ENCODE results near the gene CSNK2B.
A peak's percentile ranks its signal among the peaks of the same experiment; 100 is the strongest.

The CSNK2B gene

GRCh38 chr6:31629014-31629413 lies 36.9 kb upstream of the CSNK2B start:
- DNase-seq (ENCODE audit: insufficient read length) (no peak), FAIRE-seq (no peak)
- no peak for TF ChIP-seq TAF1 (IDR thresholded peaks at IDR 0.05; ENCODE audit: borderline replicate concordance, low read depth, low read length)
- no peak for TF ChIP-seq POLR2AphosphoS5 (IDR thresholded peaks at IDR 0.05; ENCODE audit: low read depth, low read length)
- TF ChIP-seq POLR2A (IDR thresholded peaks at IDR 0.05; ENCODE audit: low read depth, low read length), result no peak

- TF ChIP-seq POLR2A (IDR thresholded peaks at IDR 0.05; ENCODE audit: low read depth, low read length), result no peak
- no peak for TF ChIP-seq TAF1 (IDR thresholded peaks at IDR 0.05; ENCODE audit: borderline replicate concordance, low read depth, low read length)
- peak; percentile 22; the same call in 1 of the 2 replicates for TF ChIP-seq POLR2AphosphoS5 (IDR thresholded peaks at IDR 0.05; ENCODE audit: low read depth, low read length)
- no peak for FAIRE-seq
These were observed 35.5 kb upstream of the CSNK2B start for GRCh38 chr6:31630177-31630934.

GRCh38 chr6:31631209-31631608 lies 34.7 kb upstream of the CSNK2B start:
- TF ChIP-seq TAF1 (IDR thresholded peaks at IDR 0.05; ENCODE audit: borderline replicate concordance, low read depth, low read length), result no peak
- TF ChIP-seq POLR2AphosphoS5 (IDR thresholded peaks at IDR 0.05; ENCODE audit: low read depth, low read length), result no peak
- TF ChIP-seq POLR2A (IDR thresholded peaks at IDR 0.05; ENCODE audit: low read depth, low read length), result no peak
- DNase-seq (ENCODE audit: insufficient read length) (no peak), FAIRE-seq (no peak)

More at GRCh38 chr6:31630177-31630934, 35.5 kb upstream of the CSNK2B start:
- no peak for DNase-seq (ENCODE audit: insufficient read length)

GRCh38 chr6:31631681-31632278 lies 34.1 kb upstream of the CSNK2B start:
- TF ChIP-seq TAF1 (IDR thresholded peaks at IDR 0.05; ENCODE audit: borderline replicate concordance, low read depth, low read length), result no peak
- TF ChIP-seq POLR2AphosphoS5 (IDR thresholded peaks at IDR 0.05; ENCODE audit: low read depth, low read length), result peak; percentile 62; the same call in 1 of the 2 replicates
- TF ChIP-seq POLR2A (IDR thresholded peaks at IDR 0.05; ENCODE audit: low read depth, low read length), result peak; percentile 12; the same call in 1 of the 2 replicates
- FAIRE-seq (no peak), DNase-seq (ENCODE audit: insufficient read length) (no peak)

DNA sequence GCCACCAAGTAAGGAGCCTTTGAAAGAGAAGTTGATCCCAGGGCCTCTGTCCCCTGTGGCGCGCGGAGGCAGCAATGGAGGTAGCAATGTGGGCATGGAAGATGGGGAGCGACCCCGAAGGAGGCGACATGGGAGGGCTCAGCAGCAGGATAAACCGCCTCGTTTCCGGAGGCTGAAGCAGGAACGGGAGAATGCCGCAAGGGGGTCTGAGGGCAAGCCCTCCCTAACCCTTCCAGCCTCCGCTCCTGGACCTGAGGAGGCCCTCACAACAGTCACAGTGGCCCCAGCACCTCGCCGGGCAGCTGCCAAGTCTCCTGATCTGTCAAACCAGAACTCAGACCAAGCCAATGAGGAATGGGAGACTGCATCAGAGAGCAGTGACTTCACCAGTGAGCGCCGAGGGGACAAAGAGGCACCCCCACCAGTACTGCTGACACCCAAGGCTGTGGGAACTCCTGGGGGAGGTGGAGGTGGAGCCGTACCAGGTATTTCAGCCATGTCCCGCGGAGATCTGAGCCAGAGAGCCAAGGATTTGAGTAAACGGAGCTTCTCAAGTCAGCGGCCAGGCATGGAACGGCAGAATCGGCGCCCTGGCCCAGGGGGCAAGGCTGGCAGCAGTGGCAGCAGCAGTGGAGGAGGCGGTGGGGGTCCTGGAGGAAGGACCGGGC lies 33.5 kb upstream of the CSNK2B start:
- FAIRE-seq, result no peak
- TF ChIP-seq TAF1 (IDR thresholded peaks at IDR 0.05; ENCODE audit: borderline replicate concordance, low read depth, low read length), result no peak
- peak; percentile 69 for TF ChIP-seq POLR2AphosphoS5 (IDR thresholded peaks at IDR 0.05; ENCODE audit: low read depth, low read length)
- TF ChIP-seq POLR2A (IDR thresholded peaks at IDR 0.05; ENCODE audit: low read depth, low read length), result peak; percentile 55

DNA sequence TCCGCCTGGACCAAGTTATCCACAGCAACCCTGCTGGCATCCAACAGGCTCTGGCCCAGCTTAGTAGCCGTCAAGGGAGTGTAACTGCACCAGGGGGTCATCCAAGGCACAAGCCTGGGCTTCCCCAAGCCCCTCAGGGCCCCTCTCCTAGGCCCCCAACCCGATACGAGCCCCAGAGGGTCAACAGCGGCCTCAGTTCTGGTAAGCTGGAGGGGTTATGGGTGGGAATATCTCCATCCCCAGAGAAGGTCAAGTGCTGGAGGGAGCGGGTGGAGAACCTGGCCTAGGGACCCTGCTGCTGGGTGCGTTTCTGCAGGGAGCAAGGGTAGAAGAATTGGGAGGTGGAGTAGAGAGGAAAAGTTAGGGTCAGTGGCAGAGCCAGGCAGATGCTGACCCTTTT lies 32.4 kb upstream of the CSNK2B start:
- FAIRE-seq (no peak), DNase-seq (ENCODE audit: insufficient read length) (no peak)
- TF ChIP-seq POLR2AphosphoS5 (IDR thresholded peaks at IDR 0.05; ENCODE audit: low read depth, low read length) (no peak; the same call in 1 of the 2 replicates), TAF1 (IDR thresholded peaks at IDR 0.05; ENCODE audit: borderline replicate concordance, low read depth, low read length) (no peak), POLR2A (IDR thresholded peaks at IDR 0.05; ENCODE audit: low read depth, low read length) (no peak)

More for the DNA sequence above, 33.5 kb upstream of the CSNK2B start:
- no peak for DNase-seq (ENCODE audit: insufficient read length)

- no peak for FAIRE-seq
- no peak for DNase-seq (ENCODE audit: insufficient read length)
- TF ChIP-seq POLR2A (IDR thresholded peaks at IDR 0.05; ENCODE audit: low read depth, low read length) (no peak), TAF1 (IDR thresholded peaks at IDR 0.05; ENCODE audit: borderline replicate concordance, low read depth, low read length) (no peak), POLR2AphosphoS5 (IDR thresholded peaks at IDR 0.05; ENCODE audit: low read depth, low read length) (no peak)
These were observed 31.7 kb upstream of the CSNK2B start for GRCh38 chr6:31634131-31634530.

- TF ChIP-seq POLR2AphosphoS5 (IDR thresholded peaks at IDR 0.05; ENCODE audit: low read depth, low read length) (no peak), POLR2A (IDR thresholded peaks at IDR 0.05; ENCODE audit: low read depth, low read length) (no peak), TAF1 (IDR thresholded peaks at IDR 0.05; ENCODE audit: borderline replicate concordance, low read depth, low read length) (no peak)
- FAIRE-seq (no peak), DNase-seq (ENCODE audit: insufficient read length) (no peak)
These were observed 30.8 kb upstream of the CSNK2B start for GRCh38 chr6:31634969-31635575.

DNA sequence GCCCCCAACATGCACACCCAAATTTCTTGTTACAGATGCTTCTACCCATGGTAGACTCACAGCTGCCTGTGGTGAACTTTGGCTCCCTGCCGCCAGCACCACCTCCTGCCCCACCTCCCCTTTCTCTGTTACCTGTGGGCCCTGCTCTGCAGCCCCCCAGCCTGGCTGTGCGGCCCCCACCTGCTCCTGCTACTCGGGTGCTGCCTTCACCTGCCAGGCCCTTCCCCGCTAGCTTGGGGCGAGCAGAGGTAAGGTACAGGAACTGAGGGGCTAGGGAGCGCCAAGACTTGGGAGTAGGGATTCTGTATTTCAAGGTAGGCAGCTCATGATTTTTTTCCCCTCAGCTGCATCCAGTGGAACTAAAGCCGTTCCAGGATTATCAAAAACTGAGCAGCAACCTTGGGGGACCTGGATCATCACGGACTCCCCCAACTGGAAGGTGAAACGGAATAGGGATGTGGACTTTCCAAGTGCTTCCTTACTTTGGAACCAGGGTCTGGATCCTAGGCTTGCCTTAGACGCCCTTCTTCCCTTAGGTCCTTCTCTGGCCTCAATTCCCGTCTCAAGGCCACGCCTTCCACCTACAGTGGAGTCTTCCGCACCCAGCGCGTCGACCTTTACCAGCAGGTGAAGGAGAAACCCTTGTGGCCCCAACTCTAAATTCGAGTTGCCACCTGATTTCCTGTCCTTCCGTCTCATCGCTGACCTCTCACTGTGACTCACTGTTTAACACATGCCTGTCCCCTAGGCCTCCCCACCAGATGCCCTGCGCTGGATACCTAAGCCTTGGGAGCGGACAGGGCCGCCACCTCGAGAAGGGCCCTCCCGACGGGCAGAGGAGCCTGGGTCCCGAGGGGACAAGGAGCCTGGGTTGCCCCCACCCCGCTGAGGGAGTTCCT lies 28.9 kb upstream of the CSNK2B start:
- DNase-seq (ENCODE audit: insufficient read length) (no peak), FAIRE-seq (no peak)
- TF ChIP-seq TAF1 (IDR thresholded peaks at IDR 0.05; ENCODE audit: borderline replicate concordance, low read depth, low read length) (no peak), POLR2AphosphoS5 (IDR thresholded peaks at IDR 0.05; ENCODE audit: low read depth, low read length) (no peak), POLR2A (IDR thresholded peaks at IDR 0.05; ENCODE audit: low read depth, low read length) (no peak)

DNA sequence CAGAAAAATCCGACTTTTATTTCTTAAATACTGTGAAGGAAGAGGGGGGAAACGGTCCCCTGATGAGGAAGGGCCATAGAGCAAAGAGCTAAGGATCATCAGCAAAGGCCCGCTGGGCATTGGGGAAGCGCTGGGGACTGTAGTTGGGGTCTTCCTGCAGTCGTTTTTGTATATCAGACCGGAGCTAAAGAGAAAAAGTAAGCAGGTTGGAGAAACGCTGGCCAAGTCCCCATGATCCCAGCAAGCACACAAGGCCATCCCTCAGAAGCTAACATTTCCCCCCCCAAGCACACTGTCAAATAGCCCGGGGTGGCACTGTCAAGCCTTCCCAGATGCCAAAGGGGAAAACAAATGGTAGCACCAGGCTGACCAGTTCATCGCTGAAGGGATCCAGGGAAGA lies 26.8 kb upstream of the CSNK2B start:
- peak; percentile 49; the same call in 1 of the 2 replicates for TF ChIP-seq POLR2A (IDR thresholded peaks at IDR 0.05; ENCODE audit: low read depth, low read length)
- peak; percentile 81 for TF ChIP-seq POLR2AphosphoS5 (IDR thresholded peaks at IDR 0.05; ENCODE audit: low read depth, low read length)
- TF ChIP-seq TAF1 (IDR thresholded peaks at IDR 0.05; ENCODE audit: borderline replicate concordance, low read depth, low read length), result no peak
- FAIRE-seq (no peak), DNase-seq (ENCODE audit: insufficient read length) (no peak)

Data from GM12892 (cell line).